Ammon's horn (tissue), 1 donor: ENCODE data around the gene CDC42SE2.
"Not testable (repeated sequence)": the region's sequence is repeated elsewhere in the genome, so short reads cannot be mapped to it uniquely, and the experiment has no call there.

ENCODE experiments used
- DNase-seq: peaks from one replicate; pipeline ENCODE4 v3.0.0-alpha.2; 2016; ENCODE audit warnings: low spot score

Gene CDC42SE2

GRCh38 chr5:131318455-131318854, 54.6 kb downstream of the CDC42SE2 start:
- no peak for DNase-seq

DNA sequence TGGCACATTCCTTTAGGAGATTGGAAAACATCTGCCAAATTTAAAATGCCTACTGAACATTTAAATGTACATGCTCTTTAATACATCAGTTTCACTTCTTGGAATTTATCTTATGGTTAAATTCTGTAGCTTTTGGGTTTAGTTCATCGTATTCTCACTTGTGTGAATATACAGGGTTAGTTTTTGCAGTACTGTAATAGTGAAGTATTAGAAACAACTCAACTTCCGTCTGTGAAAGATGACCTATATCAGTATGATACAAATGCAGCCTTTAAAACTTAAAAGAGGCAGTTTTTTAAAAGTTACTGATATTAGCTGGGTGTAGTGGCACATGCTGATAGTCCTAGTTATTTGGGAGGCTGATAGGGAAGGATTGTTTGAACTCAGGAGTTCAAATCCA, 57.2 kb downstream of the CDC42SE2 start:
- no peak for DNase-seq

DNA sequence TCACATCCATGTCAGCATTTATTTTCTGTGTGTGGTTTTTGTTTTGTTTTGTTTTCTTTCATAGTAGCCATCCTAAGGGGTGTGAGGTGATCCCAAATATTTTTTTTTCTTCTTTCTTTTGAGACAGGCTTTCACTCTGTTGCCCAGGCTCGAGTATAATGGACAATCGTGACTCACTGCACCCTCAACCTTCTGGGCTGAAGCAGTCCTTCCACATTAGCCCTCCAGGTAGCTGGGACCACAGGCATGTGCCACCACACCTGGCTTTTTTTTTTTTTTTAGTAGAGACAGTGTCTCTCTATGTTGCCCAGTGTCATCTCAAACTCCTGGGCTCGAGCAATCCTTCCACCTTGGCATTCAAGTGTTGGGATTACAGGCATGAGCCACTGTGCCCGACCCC, 59.1 kb downstream of the CDC42SE2 start:
- no peak for DNase-seq

DNA sequence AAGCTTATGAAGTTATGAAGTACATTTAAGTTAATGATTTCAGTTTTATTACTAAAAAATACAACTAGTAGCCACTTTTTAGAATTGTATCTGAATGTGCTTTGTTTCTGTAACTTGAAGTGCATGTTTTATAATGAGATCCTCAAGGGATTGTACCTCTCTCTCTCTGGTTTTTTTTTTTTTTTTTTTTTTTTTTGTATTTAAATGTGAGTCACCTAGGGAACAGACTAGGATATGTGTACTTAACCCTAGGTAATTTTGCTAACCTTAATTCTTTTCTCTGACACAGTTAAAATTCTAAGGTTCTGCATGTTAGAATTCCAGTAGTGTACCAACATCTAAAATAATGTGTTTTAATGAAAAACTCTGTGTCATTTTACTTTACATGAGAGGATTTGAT, 59.5 kb downstream of the CDC42SE2 start:
- no peak for DNase-seq

DNA sequence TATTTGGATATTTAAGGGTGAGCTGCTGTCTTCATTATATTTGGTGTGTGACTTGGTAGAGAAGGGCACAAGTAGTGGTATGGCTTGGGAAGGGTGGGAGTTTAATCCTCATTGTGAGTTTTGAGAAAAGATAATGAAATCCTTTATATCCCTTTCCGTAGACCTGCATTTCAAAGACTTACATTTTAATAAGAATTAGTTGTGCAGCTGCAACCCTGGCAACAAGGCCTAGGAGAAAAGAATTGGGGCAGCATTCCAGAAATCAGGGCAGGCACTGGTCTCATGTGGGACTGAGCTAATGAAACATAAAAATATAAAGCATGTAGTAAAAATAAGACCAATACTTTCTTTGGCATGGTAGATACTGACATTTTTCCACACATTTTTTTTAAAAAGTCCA, 60.5 kb downstream of the CDC42SE2 start:
- peak; percentile 85 for DNase-seq

- no peak for DNase-seq
Measured at GRCh38 chr5:131328536-131329285, 64.9 kb downstream of the CDC42SE2 start.

- DNase-seq, result no peak
Measured at GRCh38 chr5:131329286-131329560, 65.4 kb downstream of the CDC42SE2 start.

- no peak for DNase-seq
Measured at GRCh38 chr5:131330031-131330430, 66.2 kb downstream of the CDC42SE2 start.

GRCh38 chr5:131335756-131336155, 71.9 kb downstream of the CDC42SE2 start:
- DNase-seq, result not testable (repeated sequence)

DNA sequence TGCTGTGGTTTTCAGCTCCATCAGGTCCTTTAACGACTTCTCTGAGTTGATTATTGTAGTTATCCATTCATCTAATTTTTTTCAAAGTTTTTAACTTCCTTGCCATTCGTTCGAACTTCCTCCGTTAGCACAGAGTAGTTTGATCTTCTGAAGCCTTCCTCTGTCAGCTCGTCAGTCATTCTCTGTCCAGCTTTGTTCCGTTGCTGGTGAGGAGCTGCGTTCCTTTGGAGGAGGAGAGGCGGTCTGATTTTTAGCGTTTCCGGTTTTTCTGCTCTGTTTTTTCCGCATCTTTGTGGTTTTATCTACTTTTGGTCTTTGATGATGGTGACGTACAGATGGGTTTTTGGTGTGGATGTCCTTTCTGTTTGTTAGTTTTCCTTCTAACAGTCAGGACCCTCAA, 72.9 kb downstream of the CDC42SE2 start:
- not testable (repeated sequence) for DNase-seq

DNA sequence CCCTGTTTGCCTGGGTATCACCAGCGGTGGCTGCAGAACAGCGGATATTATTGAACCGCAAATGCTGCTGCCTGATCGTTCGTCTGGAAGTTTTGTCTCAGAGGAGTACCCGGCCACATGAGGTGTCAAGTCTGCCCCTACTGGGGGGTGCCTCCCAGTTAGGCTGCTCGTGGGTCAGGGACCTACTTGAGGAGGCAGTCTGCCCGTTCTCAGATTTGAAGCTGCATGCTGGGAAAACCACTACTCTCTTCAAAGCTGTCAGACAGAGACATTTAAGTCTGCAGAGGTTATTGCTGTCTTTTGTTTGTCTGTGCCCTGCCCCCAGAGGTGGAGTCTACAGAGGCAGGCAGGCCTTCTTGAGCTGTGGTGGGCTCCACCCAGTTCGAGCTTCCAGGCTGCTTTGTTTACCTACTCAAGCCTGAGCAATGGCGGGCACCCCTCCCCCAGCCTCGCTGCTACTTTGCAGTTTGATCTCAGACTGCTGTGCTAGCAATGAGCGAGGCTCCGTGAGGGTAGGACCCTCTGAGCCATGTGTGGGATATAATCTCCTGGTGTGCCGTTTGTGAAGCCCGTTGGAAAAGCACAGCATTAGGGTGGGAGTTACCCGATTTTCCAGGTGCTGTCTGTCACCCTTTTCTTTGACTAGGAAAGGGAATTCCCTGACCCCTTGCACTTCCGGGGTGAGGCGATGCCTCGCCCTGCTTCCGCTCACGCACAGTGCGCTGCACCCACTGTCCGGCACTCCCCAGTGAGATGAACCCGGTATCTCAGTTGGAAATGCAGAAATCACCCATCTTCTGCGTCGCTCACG, 73.6 kb downstream of the CDC42SE2 start:
- not testable (repeated sequence) for DNase-seq

DNA sequence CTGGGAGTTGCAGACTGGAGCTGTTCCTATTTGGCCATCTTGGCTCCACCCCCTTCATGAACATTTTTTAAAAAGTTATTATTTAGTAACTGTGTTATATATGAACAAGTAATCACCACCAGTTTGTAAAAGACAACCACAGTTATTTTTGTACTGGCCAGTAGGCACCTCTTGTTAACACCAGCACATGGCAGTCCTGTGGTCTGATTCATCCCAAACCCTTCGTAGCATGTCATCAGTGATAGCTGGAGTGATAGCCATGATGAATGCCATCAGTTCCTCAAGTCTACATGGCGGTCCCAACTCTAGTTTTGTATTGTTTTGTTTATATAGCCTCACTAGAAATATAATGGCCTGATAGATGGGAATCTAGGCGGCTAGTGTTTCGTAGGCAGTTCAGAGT, 74.2 kb downstream of the CDC42SE2 start:
- no peak for DNase-seq

DNA sequence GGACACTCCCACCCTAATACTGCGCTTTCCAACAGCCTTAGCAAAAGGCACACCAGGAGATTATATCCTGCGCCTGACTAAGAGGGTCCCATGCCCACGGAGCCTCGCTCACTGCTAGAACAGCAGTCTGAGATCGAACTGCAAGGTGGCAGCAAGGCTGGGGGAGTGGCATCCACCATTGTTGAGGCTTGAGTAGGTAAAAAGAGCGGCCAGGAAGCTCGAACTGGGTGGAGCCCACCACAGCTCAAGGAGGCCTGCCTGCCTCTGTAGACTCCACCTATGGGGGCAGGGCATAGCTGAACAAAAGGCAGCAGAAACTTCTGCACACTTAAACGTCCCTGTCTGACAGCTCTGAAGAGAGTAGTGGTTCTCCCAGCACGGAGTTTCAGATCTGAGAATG, 80.4 kb downstream of the CDC42SE2 start:
- DNase-seq, result not testable (repeated sequence)

GRCh38 chr5:131346204-131346603, 82.4 kb downstream of the CDC42SE2 start:
- DNase-seq, result not testable (repeated sequence)

DNA sequence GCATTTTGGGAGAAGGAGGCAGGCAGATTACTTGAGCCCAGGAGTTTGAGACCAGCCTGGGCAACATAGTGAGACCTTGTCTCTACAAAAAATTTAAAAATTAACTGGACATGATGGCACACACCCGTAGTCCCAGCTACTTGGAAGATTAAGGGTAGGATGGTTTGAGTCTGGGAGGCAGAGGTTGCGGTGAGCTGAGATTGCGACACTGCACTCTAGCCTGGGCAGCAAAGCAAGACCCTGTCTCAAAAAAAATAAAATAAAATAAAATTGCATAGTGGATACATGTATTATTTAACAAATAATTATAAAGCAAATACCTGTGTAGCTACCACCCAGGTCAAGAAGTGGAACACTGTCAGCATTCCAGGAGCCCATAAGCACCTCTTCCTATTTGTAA, 90.1 kb downstream of the CDC42SE2 start:
- no peak for DNase-seq

- no peak for DNase-seq
Measured at GRCh38 chr5:131355971-131356528, 92.2 kb downstream of the CDC42SE2 start.

DNA sequence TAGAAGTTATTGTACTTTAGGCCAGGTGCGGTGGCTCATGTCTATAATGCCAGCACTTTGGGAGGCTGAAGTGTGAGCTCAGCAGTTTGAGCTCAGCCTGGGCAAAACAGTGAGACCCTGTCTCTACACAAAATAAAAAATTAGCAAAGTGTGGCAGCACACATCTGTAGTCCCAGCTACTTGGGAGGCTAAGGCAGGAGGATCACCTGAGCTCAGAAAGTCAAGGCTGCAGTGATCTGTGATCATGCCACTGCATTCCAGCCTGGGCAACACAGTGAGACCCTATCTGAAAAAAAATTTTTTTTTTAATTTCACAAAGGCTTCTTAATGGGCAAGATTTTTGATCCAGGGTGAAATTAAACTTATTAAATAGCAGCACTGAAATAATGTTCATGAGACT, 92.8 kb downstream of the CDC42SE2 start:
- no peak for DNase-seq

- peak; percentile 24 for DNase-seq
Measured at GRCh38 chr5:131357739-131358561, 94.1 kb downstream of the CDC42SE2 start.

- no peak for DNase-seq
Measured at GRCh38 chr5:131361677-131362315, 97.9 kb downstream of the CDC42SE2 start.

- no peak for DNase-seq
Measured at GRCh38 chr5:131363811-131364506, 100.1 kb downstream of the CDC42SE2 start.

DNA sequence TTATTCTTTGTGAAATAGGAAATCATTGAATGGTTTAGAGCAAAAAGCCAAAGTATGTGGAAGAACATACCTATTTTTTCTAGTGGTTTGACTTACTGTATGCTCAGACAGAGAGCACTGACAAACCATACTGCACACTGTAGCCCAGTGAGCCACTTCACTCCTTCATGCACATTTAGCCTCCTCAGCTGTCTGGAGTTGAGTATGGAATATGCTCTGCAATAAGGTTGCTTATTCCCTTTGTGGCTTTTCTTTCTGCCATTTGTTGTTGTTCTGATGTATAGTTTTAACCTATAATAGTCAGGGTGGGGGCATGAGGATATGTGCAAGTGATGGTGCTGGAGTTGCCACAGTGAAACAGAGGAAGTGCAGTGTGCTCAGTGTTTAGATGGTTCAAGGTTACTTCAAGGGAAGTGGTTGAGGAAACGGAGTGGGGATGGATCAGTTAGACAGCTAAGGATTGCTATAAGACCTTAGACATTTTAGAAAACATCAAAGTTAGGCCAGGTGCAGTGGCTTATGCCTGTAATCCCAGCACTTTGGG, 100.7 kb downstream of the CDC42SE2 start:
- DNase-seq, result no peak
